NOMO-1 (cell line): ENCODE data around the gene SULT1A1.
"Not testable (repeated sequence)": the region's sequence is repeated elsewhere in the genome, so short reads cannot be mapped to it uniquely, and the experiment has no call there.

Experiments used
- DNase-seq, 2 experiments: peaks; one replicate each; lab custom pipeline; 2025; ENCODE audit not compliant: unreplicated experiment in 2 of 2; lab: John Stamatoyannopoulos, UW

The SULT1A1 gene

DNA sequence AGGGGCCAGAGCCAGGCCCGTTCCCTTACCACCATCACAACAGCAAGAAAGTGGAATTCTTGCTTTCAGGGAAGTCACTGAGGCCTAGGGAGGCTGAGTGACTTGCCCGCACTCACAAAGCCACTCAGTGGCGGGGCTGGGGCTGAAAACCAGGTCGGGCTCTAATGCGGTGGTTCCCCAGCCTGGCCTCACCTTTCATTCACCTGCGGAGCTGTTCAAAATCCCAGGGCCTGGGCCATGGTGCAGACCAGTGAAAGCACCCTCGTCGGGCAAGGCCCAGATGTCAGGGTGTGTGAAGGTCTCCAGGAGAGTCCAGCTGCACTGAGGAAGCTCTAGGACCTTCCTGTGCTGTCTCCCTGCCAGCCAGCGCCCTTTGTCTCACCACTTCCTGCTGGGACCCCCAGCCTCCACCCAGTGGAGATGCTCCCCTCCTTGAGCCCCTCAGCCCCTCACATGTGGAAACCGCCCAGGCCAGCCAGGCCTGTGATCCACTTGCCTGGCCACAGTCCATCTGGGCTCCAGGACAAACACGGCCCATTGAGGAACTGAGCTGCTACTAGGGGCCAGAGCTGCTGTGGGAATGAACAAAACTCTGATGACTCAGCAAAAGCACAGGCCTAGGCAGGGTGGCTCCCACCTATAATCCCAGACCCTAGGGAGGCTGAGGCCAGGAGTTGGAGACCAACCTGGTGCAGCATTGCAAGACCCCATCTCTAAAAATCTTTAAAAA, 812 bp downstream of the SULT1A1 start:
- DNase-seq, result not testable (repeated sequence)

DNA sequence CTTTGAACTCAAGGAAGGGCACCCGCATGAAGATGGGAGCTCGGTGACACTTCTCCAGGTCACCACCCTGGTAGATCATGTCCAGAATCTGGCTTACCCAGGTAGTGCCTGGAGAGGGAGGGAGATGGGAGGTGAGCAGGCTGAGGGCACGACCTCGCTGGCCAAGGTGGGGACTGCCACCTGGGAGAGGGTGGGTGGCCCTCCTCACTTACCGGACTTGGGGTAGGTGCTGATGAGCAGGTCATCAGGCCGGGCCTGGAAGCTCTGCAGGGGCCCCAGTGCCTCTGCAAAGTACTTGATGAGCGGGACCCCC, 1.4 kb downstream of the SULT1A1 start:
- DNase-seq, result not testable (repeated sequence)

DNA sequence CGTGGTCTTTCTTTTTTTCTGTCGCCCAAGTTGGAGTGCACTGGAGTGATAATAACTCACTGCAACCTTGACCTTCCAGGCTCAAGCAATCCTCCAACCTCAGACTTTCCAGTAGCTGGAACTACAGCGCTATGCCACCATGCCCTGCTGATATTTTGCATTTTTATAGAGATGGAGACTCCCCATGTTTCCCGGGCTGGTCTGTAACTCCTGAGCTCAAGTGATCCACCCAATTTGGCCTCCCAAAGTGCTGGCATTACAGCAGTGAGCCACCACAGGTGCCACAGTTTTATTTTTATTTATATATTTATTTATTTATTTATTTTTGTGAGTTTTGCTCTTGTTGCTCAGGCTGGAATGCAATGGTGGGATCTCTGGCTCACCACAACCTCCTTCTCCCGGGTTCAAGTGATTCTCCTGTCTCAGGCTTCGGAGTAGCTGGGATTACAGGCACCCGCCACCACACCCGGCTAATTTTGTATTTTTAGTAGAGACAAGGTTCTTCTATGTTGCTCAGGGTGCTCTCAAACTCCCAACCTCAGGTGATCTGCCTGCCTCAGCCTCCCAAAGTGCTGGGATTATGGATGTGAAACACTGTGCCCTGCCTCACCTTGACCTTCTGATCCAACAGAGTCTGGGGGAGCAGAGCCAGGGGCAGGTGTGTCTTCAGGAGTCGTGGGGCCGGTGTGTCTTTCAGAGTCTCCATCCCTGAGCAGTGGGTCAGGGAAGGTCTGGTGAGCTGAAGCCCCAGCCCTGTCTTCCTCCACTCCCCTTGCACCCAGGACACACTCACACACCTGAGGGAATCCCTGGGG, 2.0 kb downstream of the SULT1A1 start:
- not testable (repeated sequence) for DNase-seq

DNA sequence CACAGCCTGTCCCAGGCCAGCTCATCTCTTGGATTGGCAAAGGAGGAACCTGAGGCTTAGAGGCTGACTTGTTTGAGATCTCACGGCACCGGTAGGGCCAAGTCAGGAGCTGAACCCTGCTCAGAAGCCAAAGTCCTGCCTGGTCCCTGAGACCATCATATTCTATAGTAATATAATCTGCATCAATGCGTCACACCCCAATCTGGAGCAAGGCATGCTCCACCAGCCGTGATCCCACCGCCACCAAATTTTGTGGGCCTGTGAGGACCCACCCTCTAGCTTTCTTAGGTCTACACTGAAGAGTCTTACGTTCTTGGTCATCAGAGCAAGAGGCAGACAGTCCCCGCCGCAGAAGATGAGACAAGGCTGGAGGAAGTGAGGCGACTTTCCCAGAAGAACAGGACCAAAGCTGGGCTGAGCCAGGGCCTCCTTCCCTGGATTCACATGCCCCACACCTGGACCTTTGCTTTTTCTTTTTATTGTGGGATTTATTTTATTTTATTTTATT, 2.7 kb downstream of the SULT1A1 start:
- no peak for DNase-seq

DNA sequence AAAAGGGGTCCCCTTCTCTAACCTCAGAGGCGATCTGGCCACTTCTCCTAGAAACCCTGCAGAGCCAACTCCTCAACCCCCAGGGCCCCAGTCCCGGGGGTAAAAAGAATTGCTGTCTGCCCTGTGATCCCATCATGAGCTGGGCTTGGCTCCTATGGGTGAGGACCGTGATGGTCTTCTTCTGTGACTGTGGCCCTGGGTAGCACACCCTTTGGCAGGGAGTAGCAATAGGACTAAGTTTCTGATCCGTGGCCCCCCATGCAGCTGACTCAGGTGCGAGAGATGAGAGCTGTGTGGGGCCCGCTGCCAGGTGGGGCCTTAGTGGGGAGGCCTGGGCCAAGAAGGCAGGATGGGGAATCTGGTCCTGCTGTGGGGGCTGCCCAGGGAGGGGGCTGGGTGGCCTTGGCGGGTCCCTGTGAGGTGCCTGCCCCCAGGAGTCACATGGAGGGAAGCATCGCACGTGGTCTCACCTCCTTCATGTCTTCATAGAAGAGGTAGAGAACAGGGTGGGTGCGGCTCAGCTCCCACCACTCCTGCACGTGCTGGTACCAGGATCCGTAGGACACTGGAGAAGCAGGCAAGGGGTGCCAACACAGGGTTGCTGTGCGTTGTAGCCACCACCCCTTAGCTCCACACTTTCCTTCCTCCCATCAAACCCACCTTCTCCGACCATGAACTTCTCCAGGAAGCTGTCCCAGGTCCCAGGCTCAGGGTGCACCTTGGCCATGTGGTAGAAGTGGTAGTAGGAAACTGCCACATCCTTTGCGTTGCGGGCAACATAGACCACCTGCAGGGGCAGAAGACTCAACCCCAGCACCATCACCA, 3.3 kb downstream of the SULT1A1 start:
- DNase-seq, result no peak

DNA sequence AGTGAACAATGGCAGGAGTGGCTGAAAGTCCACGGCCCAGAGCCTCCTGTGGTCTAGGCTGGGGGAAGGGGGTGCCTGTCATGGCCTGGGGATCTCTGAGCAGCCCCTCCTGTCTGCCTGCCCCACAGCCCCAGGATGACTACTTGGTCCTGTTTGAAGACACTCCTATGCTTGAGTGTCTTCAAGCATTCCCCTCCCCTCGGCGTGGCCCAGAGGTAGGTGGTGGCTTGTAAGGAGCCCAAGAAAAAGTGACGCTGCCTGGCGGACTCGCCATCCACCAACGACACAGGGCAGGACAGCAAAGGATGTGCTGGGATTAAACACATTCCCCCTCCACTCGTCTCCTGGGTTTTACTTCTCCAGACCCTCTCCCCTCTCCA, 5.7 kb downstream of the SULT1A1 start:
- DNase-seq, result no peak

DNA sequence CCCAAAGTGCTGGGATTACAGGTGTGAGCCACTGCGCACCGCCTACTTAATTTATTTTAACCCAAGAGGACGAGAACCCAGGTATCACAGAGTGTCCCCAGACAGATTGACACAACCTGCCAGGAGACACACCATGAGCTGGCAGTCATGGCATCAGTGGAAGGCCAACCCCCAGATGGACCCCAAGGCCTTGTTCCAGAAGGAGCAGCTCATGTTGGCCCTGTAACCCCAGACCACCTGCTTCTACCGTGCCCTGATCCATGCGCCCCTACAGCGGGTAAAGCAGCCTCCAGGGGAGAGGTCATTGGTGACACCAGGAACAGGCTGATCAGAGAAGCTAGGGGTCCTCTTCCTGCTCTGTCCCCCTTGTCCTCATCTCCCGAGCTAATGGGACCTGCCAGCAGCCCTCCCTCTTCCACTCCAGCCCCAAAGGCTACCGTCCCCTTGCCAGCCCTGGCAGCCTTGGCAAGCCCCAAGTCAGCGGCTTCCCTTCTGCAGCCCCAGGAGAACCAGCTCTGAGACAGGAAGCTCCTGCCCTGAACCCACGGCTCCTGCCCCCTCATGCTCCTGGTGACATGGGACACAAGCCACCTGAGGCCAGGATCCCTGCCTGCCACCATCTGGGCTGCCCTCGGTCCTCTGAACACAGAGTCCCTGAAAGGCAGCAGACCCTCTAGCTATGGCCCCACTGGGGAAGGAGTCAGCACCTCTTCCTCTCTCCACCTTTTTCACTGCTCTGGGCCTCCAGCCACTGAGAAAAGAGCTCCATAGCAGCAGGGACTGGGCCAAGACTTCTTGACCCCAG, 6.3 kb downstream of the SULT1A1 start:
- no peak for DNase-seq

DNA sequence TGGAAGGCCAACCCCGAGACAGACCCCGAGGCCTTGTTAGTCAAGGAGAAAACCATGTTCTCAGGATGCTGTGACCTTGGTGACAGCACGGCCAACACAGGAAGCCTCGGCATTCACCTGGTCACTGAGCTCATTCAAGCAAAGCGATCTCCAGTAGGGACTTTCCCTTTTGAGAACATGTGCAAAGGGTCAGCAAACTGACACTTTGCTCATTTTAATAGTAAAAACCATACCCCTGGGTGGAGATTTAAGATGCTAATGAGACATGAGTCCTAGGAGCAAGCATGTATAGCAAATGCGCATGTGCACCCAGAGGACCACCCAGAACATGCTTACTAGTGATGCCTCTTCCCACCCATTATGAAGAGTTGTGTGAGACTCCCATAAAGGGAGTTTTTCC, 7.3 kb downstream of the SULT1A1 start:
- DNase-seq, result no peak

DNA sequence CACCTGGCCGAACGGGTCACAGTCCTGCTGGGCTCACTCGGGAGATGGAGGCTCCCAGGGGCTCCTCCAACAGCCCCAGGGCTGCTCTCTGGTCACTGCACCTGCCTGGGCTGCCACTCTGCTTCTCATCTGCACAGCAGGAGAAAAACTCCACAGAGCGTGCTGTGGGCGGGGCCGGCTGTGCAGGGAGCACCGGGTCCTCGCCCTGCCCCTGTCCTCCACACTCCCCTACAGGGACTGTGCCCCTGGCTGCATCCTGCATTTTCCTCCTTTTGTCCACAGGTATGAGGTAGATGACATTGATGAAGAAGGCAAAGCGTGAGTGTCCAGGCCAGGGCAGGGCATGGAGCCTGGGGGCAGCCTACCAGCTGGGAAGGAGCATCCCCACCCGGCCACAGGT, 7.8 kb downstream of the SULT1A1 start:
- not testable (repeated sequence) for DNase-seq

DNA sequence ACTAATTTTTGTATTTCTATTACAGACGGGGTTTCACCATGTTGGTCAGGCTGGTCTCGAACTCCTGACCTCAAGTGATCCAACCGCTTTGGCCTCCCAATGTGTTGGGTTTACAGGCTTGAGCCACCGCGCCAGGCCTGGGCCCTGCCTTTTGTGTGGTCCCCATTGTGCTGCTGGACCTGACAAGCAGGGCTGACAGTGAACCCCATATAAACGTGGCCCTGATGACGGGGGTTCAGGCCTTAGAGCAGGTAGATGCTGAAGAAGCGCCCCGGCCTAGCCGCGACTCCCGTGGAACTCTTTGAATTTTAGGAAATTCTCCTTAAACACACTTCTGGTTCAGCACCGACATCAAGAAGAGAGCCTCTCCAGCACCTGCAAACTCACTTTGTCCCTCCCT, 8.3 kb downstream of the SULT1A1 start:
- DNase-seq, result not testable (repeated sequence)

DNA sequence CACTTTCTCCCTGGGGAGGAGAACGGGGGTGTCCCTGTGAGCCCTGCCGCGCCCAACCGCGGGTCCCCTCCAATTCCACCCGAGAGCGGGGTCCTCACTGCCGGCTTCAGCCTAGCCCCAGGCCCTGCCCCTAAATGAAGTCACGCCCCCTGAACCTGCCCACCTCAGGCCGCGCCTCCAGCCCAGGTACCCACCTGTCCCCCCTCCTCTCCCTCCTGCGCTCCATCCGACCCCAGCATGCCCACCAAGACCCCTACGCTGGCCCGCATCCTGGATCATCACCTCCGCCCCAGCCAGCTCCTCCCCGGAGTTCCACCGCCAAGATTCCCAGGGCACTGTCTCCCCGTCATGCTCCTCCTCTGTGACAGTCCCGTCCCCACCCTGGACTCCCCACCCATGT, 8.9 kb downstream of the SULT1A1 start:
- not testable (repeated sequence) for DNase-seq

DNA sequence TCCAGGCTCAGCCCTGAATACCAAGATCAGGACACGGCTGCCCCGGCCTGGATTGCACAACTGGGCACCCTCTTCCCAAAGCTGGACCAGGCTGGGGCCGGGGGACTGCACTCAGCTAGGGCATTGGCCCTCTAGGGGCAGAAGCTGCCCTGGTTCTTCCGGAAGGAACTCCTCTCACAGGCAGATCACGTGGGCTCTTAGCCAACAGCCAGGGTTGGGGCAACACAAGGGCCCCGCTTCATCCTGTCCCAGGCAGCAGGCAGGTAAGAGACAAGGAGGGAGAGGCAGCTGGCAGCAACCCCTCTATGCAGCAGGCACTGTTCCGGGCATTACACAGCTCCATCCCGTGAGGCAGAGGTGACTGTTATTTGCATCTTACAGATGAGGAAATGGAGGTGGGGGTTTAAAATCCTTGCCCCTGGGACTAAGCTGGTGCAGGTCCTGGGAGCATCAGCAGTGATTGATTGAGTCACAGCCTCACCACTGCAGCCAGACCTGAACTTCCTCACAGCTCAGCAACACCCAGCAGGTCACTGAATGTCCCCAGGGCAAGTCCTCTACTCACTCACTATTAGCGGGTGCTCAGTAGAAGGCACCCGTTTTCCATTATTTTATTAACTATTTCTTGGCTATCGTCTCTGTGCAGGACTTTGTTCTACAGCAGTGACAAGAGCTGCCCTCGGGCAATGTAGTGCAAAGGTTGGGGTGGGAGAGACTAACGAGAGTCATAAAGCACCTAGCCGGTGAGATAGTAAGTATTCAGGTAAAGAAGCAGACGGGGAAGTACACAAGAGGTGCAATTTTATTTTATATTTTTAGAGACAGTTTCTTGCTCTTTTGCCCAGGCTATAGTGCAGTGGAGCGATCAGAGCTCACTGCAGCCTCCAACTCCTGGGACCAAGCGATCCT, 10.2 kb downstream of the SULT1A1 start:
- not testable (repeated sequence) for DNase-seq

DNA sequence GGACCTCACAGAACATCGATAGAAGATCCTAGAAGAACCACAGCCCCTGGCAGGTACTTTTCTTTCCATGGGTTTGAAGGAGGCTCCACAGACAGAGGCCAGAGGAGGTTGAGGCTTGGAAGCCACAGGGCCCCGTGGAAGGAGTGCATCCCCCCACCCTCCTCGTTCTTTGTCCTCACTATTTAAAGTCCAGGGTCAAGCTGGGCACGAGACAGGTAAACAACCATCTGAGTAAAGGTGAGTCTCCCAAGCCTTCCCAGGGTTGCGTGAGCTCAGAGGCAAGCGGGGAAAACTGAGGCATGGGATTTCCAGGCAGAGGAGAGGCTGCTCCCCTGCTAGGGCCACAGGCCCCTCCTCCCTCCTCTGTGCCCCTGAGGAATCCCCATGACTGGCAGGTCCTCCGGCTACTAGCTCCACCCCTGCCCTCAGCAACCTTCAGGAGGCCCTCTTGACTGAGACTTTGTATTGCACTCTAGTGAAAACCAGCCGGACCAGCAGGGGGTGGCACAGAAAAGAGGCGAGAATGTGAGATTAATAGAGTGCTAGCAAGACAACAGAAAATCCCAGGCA, 12.1 kb downstream of the SULT1A1 start:
- DNase-seq, result peak; percentile 47 to 52

DNA sequence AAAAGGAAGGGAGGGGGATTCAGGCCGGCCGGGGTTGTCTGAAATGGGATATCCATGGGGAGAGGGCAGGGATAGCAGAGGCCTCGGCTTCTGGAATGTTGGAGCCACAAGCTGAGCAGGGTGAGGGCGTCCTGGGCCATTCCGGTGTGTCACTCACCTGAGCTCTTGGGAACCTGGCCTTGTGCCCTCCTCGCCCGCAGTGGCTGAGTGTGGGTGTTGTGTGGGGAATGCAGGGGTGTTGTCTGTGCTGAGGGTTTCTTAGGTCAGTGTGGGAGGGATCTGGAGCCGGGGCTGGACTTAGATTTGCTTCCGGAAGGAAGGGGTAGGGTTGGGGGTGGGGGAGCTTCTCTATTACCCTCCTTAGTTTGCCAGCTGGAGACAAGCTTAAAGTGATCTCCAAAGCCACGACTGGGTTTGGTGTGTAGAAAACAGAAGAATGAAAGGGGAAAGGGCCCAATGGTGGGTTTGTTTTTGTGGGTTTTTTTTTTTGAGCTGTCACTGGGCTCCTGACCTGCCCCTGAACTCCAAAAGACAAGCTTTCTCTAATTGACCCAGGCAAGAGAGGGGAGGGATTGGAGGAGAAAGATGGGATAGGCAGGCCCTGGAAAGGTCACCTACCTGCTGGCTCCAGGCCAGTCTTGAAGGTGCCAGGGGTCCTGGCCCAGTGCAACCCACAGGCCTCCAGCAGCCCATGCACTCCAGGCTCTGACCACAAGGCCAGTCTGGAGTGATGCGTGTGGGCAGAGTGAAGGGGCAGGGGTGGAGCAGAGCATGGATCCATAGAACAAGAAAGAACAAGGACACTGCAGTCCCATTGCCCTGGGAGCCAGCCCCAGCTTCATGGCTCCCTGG, 12.8 kb downstream of the SULT1A1 start, which contains the start of gene SULT1A2:
SULT1A2 (minus strand) TSS at position 211 of the 852 bp plus-strand sequence. CDS start 1,120 bp downstream, outside the sequence.
- DNase-seq, result no peak

DNA sequence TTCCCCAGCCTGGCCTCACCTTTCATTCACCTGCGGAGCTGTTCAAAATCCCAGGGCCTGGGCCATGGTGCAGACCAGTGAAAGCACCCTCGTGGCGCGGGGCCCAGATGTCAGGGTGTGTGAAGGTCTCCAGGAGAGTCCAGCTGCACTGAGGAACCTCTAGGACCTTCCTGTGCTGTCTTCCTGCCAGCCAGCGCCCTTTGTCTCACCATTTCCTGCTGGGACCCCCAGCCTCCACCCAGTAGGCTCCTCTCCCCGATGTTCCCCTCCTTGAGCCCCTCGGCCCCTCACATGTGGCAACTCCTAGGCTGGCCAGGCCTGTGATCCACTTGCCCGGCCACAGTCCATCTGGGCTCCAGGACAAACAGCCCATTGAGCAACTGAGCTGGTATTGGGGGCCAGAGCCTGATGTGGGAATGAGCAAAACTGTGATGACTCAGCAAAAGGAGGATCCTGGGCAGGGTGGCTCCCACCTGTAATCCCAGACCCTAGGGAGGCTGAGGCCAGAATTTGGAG, 13.7 kb downstream of the SULT1A1 start:
- no peak for DNase-seq

DNA sequence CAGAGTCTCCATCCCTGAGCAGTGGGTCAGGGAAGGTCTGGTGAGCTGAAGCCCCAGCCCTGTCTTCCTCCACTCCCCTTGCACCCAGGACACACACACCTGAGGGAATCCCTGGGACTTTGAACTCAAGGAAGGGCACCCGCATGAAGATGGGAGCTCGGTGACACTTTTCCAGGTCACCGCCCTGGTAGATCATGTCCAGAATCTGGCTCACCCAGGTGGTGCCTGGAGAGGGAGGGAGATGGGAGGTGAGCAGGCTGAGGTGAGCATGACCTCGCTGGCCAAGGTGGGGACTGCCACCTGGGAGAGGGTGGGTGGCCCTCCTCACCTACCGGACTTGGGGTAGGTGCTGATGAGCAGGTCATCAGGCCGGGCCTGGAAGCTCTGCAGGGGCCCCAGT, 14.4 kb downstream of the SULT1A1 start:
- not testable (repeated sequence) for DNase-seq

DNA sequence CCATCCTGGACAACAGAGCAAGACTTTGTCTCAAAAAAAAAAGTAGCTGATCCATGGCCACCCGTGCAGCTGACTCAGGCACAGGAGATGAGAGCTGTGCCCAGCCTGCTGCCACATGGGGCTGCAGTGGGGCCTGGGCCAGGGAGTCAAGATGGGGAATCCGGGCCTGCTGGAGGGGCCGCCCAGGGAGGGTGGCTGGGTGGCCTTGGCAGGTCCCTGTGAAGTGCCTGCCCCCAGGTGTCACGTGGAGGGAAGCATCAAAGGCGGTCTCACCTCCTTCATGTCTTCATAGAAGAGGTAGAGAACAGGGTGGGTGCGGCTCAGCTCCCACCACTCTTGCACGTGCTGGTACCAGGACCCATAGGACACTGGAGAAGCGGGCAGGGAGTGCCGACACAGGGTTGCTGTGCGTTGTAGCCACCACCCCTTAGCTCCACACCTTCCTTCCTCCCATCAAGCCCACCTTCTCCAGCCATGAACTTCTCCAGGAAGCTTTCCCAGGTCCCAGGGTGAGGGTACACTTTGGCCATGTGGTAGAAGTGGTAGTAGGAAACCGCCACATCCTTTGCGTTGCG, 16.8 kb downstream of the SULT1A1 start:
- no peak for DNase-seq
